ENCODE data around the gene MINDY1. TPM values are rescaled to one million over a fixed set of nuclear protein-coding genes. Genes with fewer than 3 reads are reported as not detected.

MINDY1 gene
- total and polyA plus RNA-seq, 2 experiments from 2014 or later, result 11.5 to 35.6 TPM

GRCh38 chr1:151005729-151006319 is 878 bp downstream of the MINDY1 start:
- no peak for DNase-seq (ENCODE audit: low read depth in 1 of 2, low spot score in 1 of 2)
- no peak for TF ChIP-seq CTCF (IDR thresholded peaks at IDR 0.05; ENCODE audit: low read depth, low read length)
- H3K4me3 ChIP-seq, result peak overlapping the region; percentile 41
- H3K27me3 ChIP-seq, result no peaks in the 10 kb centered on the region
- peaks cover 28% of the 10 kb centered on the region for H3K4me1 ChIP-seq (ENCODE audit: low read depth)
- no peaks in the 10 kb centered on the region for H3K36me3 ChIP-seq
- no peaks in the 10 kb centered on the region for H3K9me3 ChIP-seq (ENCODE audit: low read depth)
- peak overlapping the region; percentile 93 for H3K27ac ChIP-seq

GRCh38 chr1:151003180-151003579 is 3.5 kb downstream of the MINDY1 start:
- peaks cover 5% of the 10 kb centered on the region for H3K36me3 ChIP-seq
- H3K27me3 ChIP-seq, result no peaks in the 10 kb centered on the region
- H3K4me3 ChIP-seq, result no peak overlapping the region
- peaks cover 22% of the 10 kb centered on the region for H3K4me1 ChIP-seq (ENCODE audit: low read depth)
- no peak for TF ChIP-seq CTCF (IDR thresholded peaks at IDR 0.05; ENCODE audit: low read depth, low read length)
- no peak for DNase-seq (ENCODE audit: low read depth in 1 of 2, low spot score in 1 of 2)
- H3K27ac ChIP-seq, result no peak overlapping the region
- H3K9me3 ChIP-seq (ENCODE audit: low read depth), result no peaks in the 10 kb centered on the region

GRCh38 chr1:151002611-151003010 is 4.1 kb downstream of the MINDY1 start:
- no peaks in the 10 kb centered on the region for H3K9me3 ChIP-seq (ENCODE audit: low read depth)
- no peak for DNase-seq (ENCODE audit: low read depth in 1 of 2, low spot score in 1 of 2)
- no peaks in the 10 kb centered on the region for H3K27me3 ChIP-seq
- H3K4me3 ChIP-seq, result no peak overlapping the region
- no peak for TF ChIP-seq CTCF (IDR thresholded peaks at IDR 0.05; ENCODE audit: low read depth, low read length)
- H3K36me3 ChIP-seq, result peaks cover 5% of the 10 kb centered on the region
- no peak overlapping the region for H3K27ac ChIP-seq
- H3K4me1 ChIP-seq (ENCODE audit: low read depth), result peaks cover 19% of the 10 kb centered on the region

- DNase-seq (ENCODE audit: low read depth in 1 of 2, low spot score in 1 of 2), result no peak
- Histone ChIP-seq H3K27me3 (no peaks in the 10 kb centered on the region), H3K4me1 (ENCODE audit: low read depth) (peaks cover 19% of the 10 kb centered on the region), H3K4me3 (no peak overlapping the region), H3K36me3 (peaks cover 5% of the 10 kb centered on the region), H3K27ac (no peak overlapping the region), H3K9me3 (ENCODE audit: low read depth) (no peaks in the 10 kb centered on the region)
- TF ChIP-seq CTCF (IDR thresholded peaks at IDR 0.05; ENCODE audit: low read depth, low read length), result no peak
Observed at GRCh38 chr1:151002051-151002450, 4.7 kb downstream of the MINDY1 start.

GRCh38 chr1:151001602-151002001 is 5.1 kb downstream of the MINDY1 start:
- peaks cover 19% of the 10 kb centered on the region for H3K4me1 ChIP-seq (ENCODE audit: low read depth)
- H3K4me3 ChIP-seq, result no peak overlapping the region
- no peak for TF ChIP-seq CTCF (IDR thresholded peaks at IDR 0.05; ENCODE audit: low read depth, low read length)
- DNase-seq (ENCODE audit: low read depth in 1 of 2, low spot score in 1 of 2), result no peak
- no peak overlapping the region for H3K27ac ChIP-seq
- H3K9me3 ChIP-seq (ENCODE audit: low read depth), result no peaks in the 10 kb centered on the region
- H3K36me3 ChIP-seq, result peaks cover 5% of the 10 kb centered on the region
- no peaks in the 10 kb centered on the region for H3K27me3 ChIP-seq

Measured in cardiac muscle cell (in vitro differentiated cells and primary cell).